ENCODE measurements around the gene MT1F.
"Not testable (repeated sequence)": the region's sequence is repeated elsewhere in the genome, so short reads cannot be mapped to it uniquely, and the experiment has no call there.

DNA sequence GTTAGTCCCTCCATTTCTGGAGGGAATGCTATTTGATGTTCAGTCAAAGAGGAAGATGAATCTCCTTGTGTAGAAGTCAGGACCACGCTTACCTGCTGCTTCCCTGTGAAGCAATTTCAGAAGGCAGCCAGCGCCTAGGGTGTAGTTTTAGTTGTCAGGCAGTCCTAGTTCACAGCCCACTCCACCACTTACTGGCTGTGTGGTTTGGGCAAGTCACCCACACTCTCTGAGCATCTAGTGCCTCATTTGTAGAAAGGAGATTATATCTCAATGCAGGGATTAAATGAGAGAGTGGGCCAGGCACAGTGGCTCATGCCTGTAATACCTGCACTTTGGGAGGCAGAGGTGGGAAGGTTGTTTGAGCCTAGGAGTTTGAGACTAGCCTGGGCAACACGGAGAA, 14.4 kb downstream of the MT1F start:
- not testable (repeated sequence) for TF ChIP-seq POLR2A, CTCF, EP300, POLR2AphosphoS5 (IDR thresholded peaks at IDR 0.05)

All from suprapubic skin (tissue), 4 donors.